ENCODE measurements around the gene TNRC6B.

The TNRC6B gene

GRCh38 chr22:40345815-40346184, 168.1 kb downstream of the TNRC6B start:
- DNase-seq (ENCODE audit: low read depth) = no peak
- peak overlapping the region; percentile 95 for H3K4me3 ChIP-seq (ENCODE audit: low read depth, low read length)
- TF ChIP-seq CTCF (IDR thresholded peaks at IDR 0.05; ENCODE audit: control insufficient read depth, extremely low read depth, insufficient read depth) = no peak

- TF ChIP-seq CTCF (IDR thresholded peaks at IDR 0.05; ENCODE audit: control insufficient read depth, extremely low read depth, insufficient read depth) = no peak
- H3K4me3 ChIP-seq (ENCODE audit: low read depth, low read length) = peak within 1 kb of the TSS; percentile 95
- DNase-seq (ENCODE audit: low read depth) = peak; percentile 56
Measured at GRCh38 chr22:40346185-40347118, 168.7 kb downstream of the TNRC6B start, which contains the start of gene ADSL. TSS of gene ADSL (plus strand) at chr22:40346500. CDS start at chr22:40346559, 59 bp downstream.

- DNase-seq (ENCODE audit: low read depth) = no peak
- TF ChIP-seq CTCF (IDR thresholded peaks at IDR 0.05; ENCODE audit: control insufficient read depth, extremely low read depth, insufficient read depth) = no peak
- H3K4me3 ChIP-seq (ENCODE audit: low read depth, low read length) = peak overlapping the region; percentile 95
Measured at GRCh38 chr22:40347300-40347699, 169.6 kb downstream of the TNRC6B start.

- DNase-seq (ENCODE audit: low read depth) = no peak
- H3K4me3 ChIP-seq (ENCODE audit: low read depth, low read length) = peak overlapping the region; percentile 95
- peak; percentile 87 for TF ChIP-seq CTCF (IDR thresholded peaks at IDR 0.05; ENCODE audit: control insufficient read depth, extremely low read depth, insufficient read depth)
Measured at GRCh38 chr22:40348025-40348658, 170.4 kb downstream of the TNRC6B start.

- TF ChIP-seq CTCF (IDR thresholded peaks at IDR 0.05; ENCODE audit: control insufficient read depth, extremely low read depth, insufficient read depth) = no peak
- no peak overlapping the region for H3K4me3 ChIP-seq (ENCODE audit: low read depth, low read length)
- no peak for DNase-seq (ENCODE audit: low read depth)
Measured at GRCh38 chr22:40352763-40353162, 175.0 kb downstream of the TNRC6B start.

- no peak for TF ChIP-seq CTCF (IDR thresholded peaks at IDR 0.05; ENCODE audit: control insufficient read depth, extremely low read depth, insufficient read depth)
- H3K4me3 ChIP-seq (ENCODE audit: low read depth, low read length) = no peak overlapping the region
- DNase-seq (ENCODE audit: low read depth) = no peak
Measured at GRCh38 chr22:40361100-40361499, 183.4 kb downstream of the TNRC6B start.
